SK-N-MC (cell line): ENCODE results near the gene TRAF3IP3.

ENCODE experiments used
- EZH2 ChIP-seq: fragments of 200-600 bp; sonication (generic); IDR thresholded peaks from one replicate; pipeline ENCODE4 v1.6.1; 2017; ENCODE audit warnings: antibody characterized with exemption
- POLR2AphosphoS5 ChIP-seq: IDR thresholded peaks from 2 replicates; pipeline ENCODE4 v1.6.1; 2012; ENCODE audit warnings: mild to moderate bottlenecking, low read depth, low read length, borderline replicate concordance

GRCh38 chr1:209820986-209821385, 65.1 kb downstream of the TRAF3IP3 start:
- TF ChIP-seq EZH2 (no peak), POLR2AphosphoS5 (no peak)
